DOHH2 (cell line): ENCODE results near the gene SURF1.

ENCODE experiments used
- EZH2phosphoT487 ChIP-seq: fragments of 200-600 bp; sonication (generic); IDR thresholded peaks from 2 replicates; pipeline ENCODE4 v1.6.1; 2017; ENCODE audit warnings: borderline replicate concordance, mild to moderate bottlenecking, antibody characterized with exemption, low read length, moderate library complexity, mixed read lengths
- TF ChIP-seq, protein P1 (sequence below): fragments of 200-600 bp; sonication (generic); IDR thresholded peaks from one replicate; pipeline ENCODE4 v1.5.1; 2014; ENCODE audit warnings: antibody characterized with exemption, mild to moderate bottlenecking, low read depth, low read length; ENCODE audit not compliant: poor library complexity, severe bottlenecking

- TF ChIP-seq EZH2phosphoT487 = no peak
- TF ChIP-seq, protein P1, sequence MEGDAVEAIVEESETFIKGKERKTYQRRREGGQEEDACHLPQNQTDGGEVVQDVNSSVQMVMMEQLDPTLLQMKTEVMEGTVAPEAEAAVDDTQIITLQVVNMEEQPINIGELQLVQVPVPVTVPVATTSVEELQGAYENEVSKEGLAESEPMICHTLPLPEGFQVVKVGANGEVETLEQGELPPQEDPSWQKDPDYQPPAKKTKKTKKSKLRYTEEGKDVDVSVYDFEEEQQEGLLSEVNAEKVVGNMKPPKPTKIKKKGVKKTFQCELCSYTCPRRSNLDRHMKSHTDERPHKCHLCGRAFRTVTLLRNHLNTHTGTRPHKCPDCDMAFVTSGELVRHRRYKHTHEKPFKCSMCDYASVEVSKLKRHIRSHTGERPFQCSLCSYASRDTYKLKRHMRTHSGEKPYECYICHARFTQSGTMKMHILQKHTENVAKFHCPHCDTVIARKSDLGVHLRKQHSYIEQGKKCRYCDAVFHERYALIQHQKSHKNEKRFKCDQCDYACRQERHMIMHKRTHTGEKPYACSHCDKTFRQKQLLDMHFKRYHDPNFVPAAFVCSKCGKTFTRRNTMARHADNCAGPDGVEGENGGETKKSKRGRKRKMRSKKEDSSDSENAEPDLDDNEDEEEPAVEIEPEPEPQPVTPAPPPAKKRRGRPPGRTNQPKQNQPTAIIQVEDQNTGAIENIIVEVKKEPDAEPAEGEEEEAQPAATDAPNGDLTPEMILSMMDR = no peak
Observed at GRCh38 chr9:133375724-133376654, 19.7 kb upstream of the SURF1 start, which contains the start of the genes STKLD1 and SURF4.
